ENCODE data around the gene EVI2A.
"Not testable (repeated sequence)": the region's sequence is repeated elsewhere in the genome, so short reads cannot be mapped to it uniquely, and the experiment has no call there.

The EVI2A gene, protein sequence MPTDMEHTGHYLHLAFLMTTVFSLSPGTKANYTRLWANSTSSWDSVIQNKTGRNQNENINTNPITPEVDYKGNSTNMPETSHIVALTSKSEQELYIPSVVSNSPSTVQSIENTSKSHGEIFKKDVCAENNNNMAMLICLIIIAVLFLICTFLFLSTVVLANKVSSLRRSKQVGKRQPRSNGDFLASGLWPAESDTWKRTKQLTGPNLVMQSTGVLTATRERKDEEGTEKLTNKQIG

DNA sequence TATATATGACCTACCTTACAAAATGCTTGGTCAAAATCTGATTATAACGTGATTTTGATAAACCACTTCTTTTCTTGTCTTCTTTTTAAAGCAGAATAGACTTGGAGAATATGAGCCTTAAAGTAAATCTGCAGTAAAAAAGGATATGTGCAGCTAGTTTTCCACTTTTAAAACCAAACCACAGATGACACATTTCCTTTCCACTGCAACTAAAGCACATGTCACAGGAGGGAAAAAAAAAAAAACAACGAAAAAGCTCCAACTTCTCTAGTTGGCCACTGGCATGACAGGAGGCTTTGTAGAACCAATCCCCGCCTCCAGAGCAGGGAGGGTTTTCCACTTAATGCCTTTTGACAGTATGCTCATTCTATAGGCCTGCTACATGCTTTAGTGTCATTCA, at the start of gene EVI2A:
EVI2A (minus strand) TSS at position 142 of the 400 bp plus-strand sequence. CDS start 2,609 bp downstream, outside the sequence.
- no peak within 1 kb of the TSS for H3K4me3 ChIP-seq (ENCODE audit: low read depth, low read length)
- no peak within 1 kb of the TSS for H3K27ac ChIP-seq (ENCODE audit: low read depth, low read length)

GRCh38 chr17:31369266-31369665, 47.8 kb upstream of the EVI2A start:
- no peak overlapping the region for H3K4me3 ChIP-seq (ENCODE audit: low read depth, low read length)
- no peaks in the 10 kb centered on the region for H3K9me3 ChIP-seq (ENCODE audit: control insufficient read depth, insufficient read depth, low read length)
- H3K9ac ChIP-seq (ENCODE audit: low read depth, low read length), result no peak overlapping the region
- no peaks in the 10 kb centered on the region for H3K27me3 ChIP-seq (ENCODE audit: control insufficient read depth, insufficient read depth, low read length)
- H3K27ac ChIP-seq (ENCODE audit: low read depth, low read length), result no peak overlapping the region
- H3K36me3 ChIP-seq (ENCODE audit: control insufficient read depth, insufficient read depth, low read length), result 0 out of 2 replicates have a peak, but pooled peaks cover 3% of the 10 kb centered on the region
- peaks cover 14% of the 10 kb centered on the region for H3K4me1 ChIP-seq (ENCODE audit: control insufficient read depth, insufficient read depth, low read length)

More for the DNA sequence above, at the start of gene EVI2A:
- Histone ChIP-seq H3K27me3 (ENCODE audit: control insufficient read depth, insufficient read depth, low read length) (no peaks in the 10 kb centered on the region), H3K36me3 (ENCODE audit: control insufficient read depth, insufficient read depth, low read length) (peaks cover 6% of the 10 kb centered on the region; the same call in 1 of the 2 replicates), H3K9ac (ENCODE audit: low read depth, low read length) (no peak within 1 kb of the TSS), H3K9me3 (ENCODE audit: control insufficient read depth, insufficient read depth, low read length) (no peaks in the 10 kb centered on the region), H3K4me1 (ENCODE audit: control insufficient read depth, insufficient read depth, low read length) (peaks cover 10% of the 10 kb centered on the region; the same call in 1 of the 2 replicates)

- H3K4me1 ChIP-seq (ENCODE audit: control insufficient read depth, insufficient read depth, low read length), result peaks cover 7% of the 10 kb centered on the region
- no peaks in the 10 kb centered on the region for H3K27me3 ChIP-seq (ENCODE audit: control insufficient read depth, insufficient read depth, low read length)
- peaks cover 9% of the 10 kb centered on the region; the same call in 1 of the 2 replicates for H3K36me3 ChIP-seq (ENCODE audit: control insufficient read depth, insufficient read depth, low read length)
- no peak overlapping the region for H3K27ac ChIP-seq (ENCODE audit: low read depth, low read length)
- H3K9me3 ChIP-seq (ENCODE audit: control insufficient read depth, insufficient read depth, low read length), result no peaks in the 10 kb centered on the region
- H3K4me3 ChIP-seq (ENCODE audit: low read depth, low read length), result no peak overlapping the region
- H3K9ac ChIP-seq (ENCODE audit: low read depth, low read length), result no peak overlapping the region
These were observed 44.7 kb upstream of the EVI2A start for GRCh38 chr17:31366088-31366487.

DNA sequence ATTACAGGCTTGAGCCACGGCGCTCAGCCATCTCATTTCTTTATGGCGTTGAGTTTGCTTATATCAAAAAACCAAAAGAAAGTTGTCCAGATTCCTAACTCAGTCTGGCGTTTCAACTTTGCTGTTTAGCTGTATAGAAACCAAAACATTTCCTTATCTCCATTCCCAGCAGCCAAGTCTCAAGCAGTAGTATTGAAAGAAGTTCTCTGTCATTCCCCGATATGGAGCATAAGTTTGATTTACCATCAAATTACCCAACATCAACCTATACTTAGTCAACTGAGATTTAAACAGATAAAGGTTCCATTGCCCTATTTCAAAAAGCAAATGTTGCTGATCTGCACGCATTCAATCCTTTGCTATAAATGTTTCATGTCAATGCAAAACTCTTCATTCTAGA, 42.6 kb upstream of the EVI2A start:
- Histone ChIP-seq H3K4me1 (ENCODE audit: control insufficient read depth, insufficient read depth, low read length) (peaks cover 4% of the 10 kb centered on the region; the same call in 1 of the 2 replicates), H3K27ac (ENCODE audit: low read depth, low read length) (no peak overlapping the region), H3K9me3 (ENCODE audit: control insufficient read depth, insufficient read depth, low read length) (no peaks in the 10 kb centered on the region), H3K4me3 (ENCODE audit: low read depth, low read length) (no peak overlapping the region), H3K36me3 (ENCODE audit: control insufficient read depth, insufficient read depth, low read length) (peaks cover 19% of the 10 kb centered on the region), H3K9ac (ENCODE audit: low read depth, low read length) (no peak overlapping the region), H3K27me3 (ENCODE audit: control insufficient read depth, insufficient read depth, low read length) (no peaks in the 10 kb centered on the region)

- H3K9ac ChIP-seq (ENCODE audit: low read depth, low read length), result no peak overlapping the region
- H3K9me3 ChIP-seq (ENCODE audit: control insufficient read depth, insufficient read depth, low read length), result no peaks in the 10 kb centered on the region
- no peak overlapping the region for H3K27ac ChIP-seq (ENCODE audit: low read depth, low read length)
- no peaks in the 10 kb centered on the region for H3K4me1 ChIP-seq (ENCODE audit: control insufficient read depth, insufficient read depth, low read length)
- no peak overlapping the region for H3K4me3 ChIP-seq (ENCODE audit: low read depth, low read length)
- peaks cover 39% of the 10 kb centered on the region for H3K36me3 ChIP-seq (ENCODE audit: control insufficient read depth, insufficient read depth, low read length)
- H3K27me3 ChIP-seq (ENCODE audit: control insufficient read depth, insufficient read depth, low read length), result no peaks in the 10 kb centered on the region
These were observed 36.5 kb upstream of the EVI2A start for GRCh38 chr17:31357839-31358394.

DNA sequence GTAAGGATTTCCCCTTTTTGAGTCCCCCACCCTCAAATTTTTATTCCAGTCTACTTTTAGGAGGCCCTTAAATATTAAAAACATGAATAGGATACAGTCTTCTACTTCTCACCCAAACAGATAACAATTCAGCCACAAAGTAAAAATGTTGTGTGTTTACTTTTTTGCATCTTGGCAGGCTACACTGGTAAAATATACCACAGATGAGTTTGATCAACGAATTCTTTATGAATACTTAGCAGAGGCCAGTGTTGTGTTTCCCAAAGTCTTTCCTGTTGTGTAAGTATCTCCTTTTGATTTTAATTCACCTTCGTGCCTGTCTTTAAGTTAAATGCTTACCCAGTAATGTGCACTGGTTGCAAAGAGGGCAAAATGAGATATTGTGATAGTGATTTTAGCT, 35.7 kb upstream of the EVI2A start:
- H3K36me3 ChIP-seq (ENCODE audit: control insufficient read depth, insufficient read depth, low read length), result peaks cover 41% of the 10 kb centered on the region

DNA sequence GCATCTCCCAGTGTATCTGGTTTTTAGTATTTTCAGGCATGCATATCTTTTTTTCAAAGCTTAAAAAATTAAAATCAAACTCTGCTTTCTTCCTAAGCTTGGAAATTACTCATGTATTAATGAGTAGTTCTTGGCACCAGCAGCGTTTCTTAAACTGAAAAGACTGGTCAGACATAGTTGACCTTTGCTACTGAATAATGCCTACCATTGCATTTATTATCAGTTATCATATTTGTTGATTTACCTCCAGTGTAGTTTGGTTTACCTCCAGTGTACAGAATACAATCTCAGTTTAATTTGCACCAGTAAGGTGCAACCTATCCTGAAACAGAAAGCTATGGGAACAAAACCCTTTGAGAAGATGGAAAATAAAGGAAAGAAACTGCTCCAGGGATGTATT, 34.5 kb upstream of the EVI2A start:
- H3K4me1 ChIP-seq (ENCODE audit: control insufficient read depth, insufficient read depth, low read length), result no peaks in the 10 kb centered on the region
- no peak overlapping the region for H3K9ac ChIP-seq (ENCODE audit: low read depth, low read length)
- H3K27me3 ChIP-seq (ENCODE audit: control insufficient read depth, insufficient read depth, low read length), result no peaks in the 10 kb centered on the region
- H3K9me3 ChIP-seq (ENCODE audit: control insufficient read depth, insufficient read depth, low read length), result no peaks in the 10 kb centered on the region
- no peak overlapping the region for H3K27ac ChIP-seq (ENCODE audit: low read depth, low read length)
- H3K36me3 ChIP-seq (ENCODE audit: control insufficient read depth, insufficient read depth, low read length), result peaks cover 44% of the 10 kb centered on the region
- no peak overlapping the region for H3K4me3 ChIP-seq (ENCODE audit: low read depth, low read length)

More for the DNA sequence above, 35.7 kb upstream of the EVI2A start:
- Histone ChIP-seq H3K9ac (ENCODE audit: low read depth, low read length) (no peak overlapping the region), H3K4me3 (ENCODE audit: low read depth, low read length) (no peak overlapping the region), H3K4me1 (ENCODE audit: control insufficient read depth, insufficient read depth, low read length) (no peaks in the 10 kb centered on the region), H3K9me3 (ENCODE audit: control insufficient read depth, insufficient read depth, low read length) (no peaks in the 10 kb centered on the region), H3K27ac (ENCODE audit: low read depth, low read length) (no peak overlapping the region), H3K27me3 (ENCODE audit: control insufficient read depth, insufficient read depth, low read length) (no peaks in the 10 kb centered on the region)

DNA sequence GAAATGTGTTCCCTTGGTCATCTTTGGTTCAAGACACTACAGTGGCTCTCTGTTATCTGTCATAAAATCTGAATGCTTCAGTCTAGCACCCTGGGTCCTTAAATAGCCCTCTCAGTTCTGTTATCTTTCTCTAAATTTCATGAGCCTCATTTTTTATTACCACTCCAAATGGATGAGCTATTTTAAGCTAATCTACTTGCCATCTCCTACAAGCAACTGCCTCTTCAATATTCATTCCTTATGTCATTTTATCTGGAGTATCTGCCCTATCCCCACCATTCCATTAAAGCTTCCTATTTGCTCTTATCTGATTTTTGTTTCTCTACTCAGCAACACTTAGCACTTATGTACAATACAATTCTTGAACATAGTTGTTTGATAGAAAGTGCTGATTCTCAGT, 28.0 kb upstream of the EVI2A start:
- H3K9me3 ChIP-seq (ENCODE audit: control insufficient read depth, insufficient read depth, low read length), result no peaks in the 10 kb centered on the region
- peaks cover 35% of the 10 kb centered on the region for H3K36me3 ChIP-seq (ENCODE audit: control insufficient read depth, insufficient read depth, low read length)
- H3K27ac ChIP-seq (ENCODE audit: low read depth, low read length), result no peak overlapping the region
- H3K4me3 ChIP-seq (ENCODE audit: low read depth, low read length), result no peak overlapping the region
- no peak overlapping the region for H3K9ac ChIP-seq (ENCODE audit: low read depth, low read length)
- no peaks in the 10 kb centered on the region for H3K4me1 ChIP-seq (ENCODE audit: control insufficient read depth, insufficient read depth, low read length)
- H3K27me3 ChIP-seq (ENCODE audit: control insufficient read depth, insufficient read depth, low read length), result no peaks in the 10 kb centered on the region

GRCh38 chr17:31345191-31345747, 23.8 kb upstream of the EVI2A start:
- H3K27ac ChIP-seq (ENCODE audit: low read depth, low read length); H3K4me1 ChIP-seq (ENCODE audit: control insufficient read depth, insufficient read depth, low read length); H3K4me3 ChIP-seq (ENCODE audit: low read depth, low read length); H3K9me3 ChIP-seq (ENCODE audit: control insufficient read depth, insufficient read depth, low read length); H3K27me3 ChIP-seq (ENCODE audit: control insufficient read depth, insufficient read depth, low read length); H3K9ac ChIP-seq (ENCODE audit: low read depth, low read length): not testable (repeated sequence)
- peaks cover 29% of the 10 kb centered on the region; the same call in 1 of the 2 replicates for H3K36me3 ChIP-seq (ENCODE audit: control insufficient read depth, insufficient read depth, low read length)

GRCh38 chr17:31339906-31340661, 18.7 kb upstream of the EVI2A start:
- H3K4me1 ChIP-seq (ENCODE audit: control insufficient read depth, insufficient read depth, low read length), result peaks cover 11% of the 10 kb centered on the region
- H3K9ac ChIP-seq (ENCODE audit: low read depth, low read length), result no peak overlapping the region
- peaks cover 43% of the 10 kb centered on the region for H3K36me3 ChIP-seq (ENCODE audit: control insufficient read depth, insufficient read depth, low read length)
- H3K27me3 ChIP-seq (ENCODE audit: control insufficient read depth, insufficient read depth, low read length), result no peaks in the 10 kb centered on the region
- H3K27ac ChIP-seq (ENCODE audit: low read depth, low read length), result no peak overlapping the region
- no peaks in the 10 kb centered on the region for H3K9me3 ChIP-seq (ENCODE audit: control insufficient read depth, insufficient read depth, low read length)
- H3K4me3 ChIP-seq (ENCODE audit: low read depth, low read length), result no peak overlapping the region

DNA sequence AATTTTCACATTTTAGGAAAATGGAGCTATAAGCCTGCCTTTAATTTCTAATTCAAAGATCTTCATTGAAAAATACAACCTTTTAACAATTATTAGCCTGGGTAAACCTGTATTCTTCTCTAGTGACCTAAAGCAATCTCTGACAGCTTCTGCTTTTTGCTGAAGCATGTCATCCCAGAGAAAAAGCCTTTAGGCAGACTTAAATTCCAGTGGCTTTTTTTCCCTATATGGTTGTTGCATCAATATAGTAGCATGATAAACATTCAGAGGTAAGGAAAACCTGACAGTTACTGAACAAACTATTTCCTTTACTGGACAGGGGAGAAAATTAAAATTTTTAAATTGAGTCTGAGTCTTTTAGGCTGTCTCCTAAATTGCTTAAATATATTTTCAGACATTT, 7.8 kb upstream of the EVI2A start:
- H3K4me3 ChIP-seq (ENCODE audit: low read depth, low read length), result no peak overlapping the region
- H3K36me3 ChIP-seq (ENCODE audit: control insufficient read depth, insufficient read depth, low read length), result peaks cover 23% of the 10 kb centered on the region
- H3K27me3 ChIP-seq (ENCODE audit: control insufficient read depth, insufficient read depth, low read length), result no peaks in the 10 kb centered on the region
- no peak overlapping the region for H3K27ac ChIP-seq (ENCODE audit: low read depth, low read length)
- no peaks in the 10 kb centered on the region for H3K9me3 ChIP-seq (ENCODE audit: control insufficient read depth, insufficient read depth, low read length)
- no peaks in the 10 kb centered on the region; the same call in 1 of the 2 replicates for H3K4me1 ChIP-seq (ENCODE audit: control insufficient read depth, insufficient read depth, low read length)
- no peak overlapping the region for H3K9ac ChIP-seq (ENCODE audit: low read depth, low read length)
